Hematopoietic multipotent progenitor cell (in vitro differentiated cells): Measurements from ENCODE around the gene PPP4R4. TPM values are rescaled to one million over a fixed set of nuclear protein-coding genes. Genes with fewer than 3 reads are reported as not detected.

Experiments
- total RNA-seq: library from RNA; depleted of rRNA; stranded (reverse); fragments of >200 nt; gene quantifications from one replicate; pipeline ENCODE4 v1.2.3, GENCODE V29; 2012

PPP4R4 gene
- total RNA-seq, 1 donor = under 0.01 TPM

Other genes with a start within 250 kb of the PPP4R4 start
- not detected for gene FAM181A, start 247.0 kb upstream of the PPP4R4 start, total RNA-seq
- gene ASB2, start 197.8 kb upstream of the PPP4R4 start, total RNA-seq = 1.1 TPM
- not detected for gene CCDC197, start 177.0 kb upstream of the PPP4R4 start, total RNA-seq
- gene OTUB2, start 148.0 kb upstream of the PPP4R4 start, total RNA-seq = 0.54 TPM
- gene DDX24, start 93.1 kb upstream of the PPP4R4 start, total RNA-seq = 81.3 TPM
- 14.8 TPM for gene IFI27L1, start 93.0 kb upstream of the PPP4R4 start, total RNA-seq
- 1.6 TPM for gene IFI27, start 63.6 kb upstream of the PPP4R4 start, total RNA-seq
- gene IFI27L2, start 44.7 kb upstream of the PPP4R4 start, total RNA-seq = 64.6 TPM
- gene SERPINA10, start 118.9 kb downstream of the PPP4R4 start, total RNA-seq = not detected
- gene SERPINA6, start 149.0 kb downstream of the PPP4R4 start, total RNA-seq = under 0.01 TPM
- gene SERPINA2, start 192.4 kb downstream of the PPP4R4 start, total RNA-seq = not detected
- 3.8 TPM for gene SERPINA1, start 214.3 kb downstream of the PPP4R4 start, total RNA-seq